IPS-20b (cell line): ENCODE measurements around the gene ADAR.

ENCODE experiments used
- H3K27ac ChIP-seq: one replicate; pipeline ENCODE4 v1.5.1; 2013; ENCODE audit warnings: low read length
- H3K27me3 ChIP-seq: 2 replicates; pipeline ENCODE4 v1.6.1; 2013; ENCODE audit warnings: mild to moderate bottlenecking, low read length, inconsistent platforms; ENCODE audit not compliant: insufficient read depth
- H3K36me3 ChIP-seq: 2 replicates; pipeline ENCODE4 v1.6.1; 2013; ENCODE audit warnings: low read depth, mild to moderate bottlenecking, inconsistent platforms, low read length, moderate library complexity; ENCODE audit not compliant: insufficient read depth
- H3K4me1 ChIP-seq: 2 replicates; pipeline ENCODE4 v1.6.1; 2013; ENCODE audit warnings: mild to moderate bottlenecking, control low read depth, inconsistent platforms, low read length, moderate library complexity; ENCODE audit not compliant: insufficient read depth
- H3K4me3 ChIP-seq: 2 replicates; pipeline ENCODE4 v1.5.1; 2013; ENCODE audit warnings: mild to moderate bottlenecking, low read length, inconsistent platforms
- H3K9ac ChIP-seq: 2 replicates; pipeline ENCODE4 v1.6.1; 2013; ENCODE audit warnings: low read depth, mild to moderate bottlenecking, inconsistent platforms, low read length, moderate library complexity
- H3K9me3 ChIP-seq: 2 replicates; pipeline ENCODE4 v1.6.1; 2013; ENCODE audit warnings: mild to moderate bottlenecking, low read depth, low read length, inconsistent platforms; ENCODE audit not compliant: insufficient read depth

Gene ADAR

DNA sequence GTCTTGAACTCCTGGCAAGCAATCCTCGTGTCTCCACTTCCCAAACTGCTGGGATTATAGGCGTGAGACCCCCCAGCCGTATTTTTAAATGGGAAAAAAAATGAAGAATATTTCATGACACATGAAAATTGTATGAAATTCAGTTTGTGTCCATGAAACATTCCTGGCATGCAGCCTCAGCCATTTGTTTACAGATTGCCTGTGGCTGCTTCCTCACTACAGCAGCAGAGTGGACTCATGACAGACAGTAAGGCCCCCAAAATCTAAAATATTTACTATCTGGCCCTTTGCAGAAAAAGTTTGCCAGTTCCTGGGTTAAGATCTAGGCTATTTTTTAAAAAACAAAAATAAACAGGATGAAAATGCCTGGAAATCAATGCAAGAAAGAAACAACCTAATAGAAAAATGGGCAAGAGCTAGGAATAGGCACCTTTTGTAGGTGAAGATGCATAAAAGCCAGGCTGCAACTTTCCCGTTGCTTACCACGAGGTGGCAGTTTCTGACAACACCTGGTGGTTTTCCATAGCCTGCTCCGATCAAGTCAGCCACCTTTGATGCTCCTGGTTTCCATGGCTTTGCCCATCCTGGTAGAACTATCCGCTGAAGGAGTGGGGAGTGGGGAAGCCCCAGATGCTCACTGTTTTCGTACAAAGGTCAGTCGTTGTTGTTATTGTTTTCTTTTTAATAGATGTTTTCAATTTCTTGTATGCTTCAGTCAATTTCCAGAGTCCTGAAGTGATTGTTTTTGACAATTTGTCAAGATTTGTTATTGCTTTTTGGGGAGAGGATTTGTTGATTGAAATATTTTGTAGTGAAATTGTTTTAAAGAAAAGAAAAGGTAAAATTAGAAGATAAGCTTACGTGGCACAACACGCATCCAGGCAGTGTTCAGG is 73.8 kb downstream of the ADAR start:
- no peaks in the 10 kb centered on the region for H3K4me1 ChIP-seq
- no peak overlapping the region for H3K9ac ChIP-seq
- H3K27me3 ChIP-seq = no peaks in the 10 kb centered on the region
- no peaks in the 10 kb centered on the region for H3K9me3 ChIP-seq
- H3K36me3 ChIP-seq = no peaks in the 10 kb centered on the region
- H3K4me3 ChIP-seq = no peak overlapping the region
- no peak overlapping the region for H3K27ac ChIP-seq
